ENCODE results near the gene TTC27. TPM values are rescaled to one million over a fixed set of nuclear protein-coding genes. Genes with fewer than 3 reads are reported as not detected.

TTC27 gene
- 10 to 100 TPM; 10.7 to 14.3 (median 12.4) TPM for total RNA-seq

GRCh38 chr2:32627814-32628579, at the start of gene TTC27:
Gene TTC27, plus strand, starts transcription at chr2:32628050. Its CDS starts 243 bp downstream, at chr2:32628293.
- H3K4me1 ChIP-seq: peaks cover 13% of the 10 kb centered on the region in 2 donors
- in situ Hi-C loops (cut with MboI; ENCODE audit: low sequenced_read_pairs in 4 of 4) (no loop called here), intact Hi-C loops (cut with DNase I; ENCODE audit: low total_unique reads) (loop anchor here (10.0 kb wide), 1 partner anchor 273 kb away; the partner anchor contains the start of gene BIRC6)
- H3K27me3 ChIP-seq: no peaks in the 10 kb centered on the region
- no peaks in the 10 kb centered on the region for H3K9me3 ChIP-seq
- TF ChIP-seq POLR2A (IDR thresholded peaks at IDR 0.05): no peak
- TF ChIP-seq, protein P1, sequence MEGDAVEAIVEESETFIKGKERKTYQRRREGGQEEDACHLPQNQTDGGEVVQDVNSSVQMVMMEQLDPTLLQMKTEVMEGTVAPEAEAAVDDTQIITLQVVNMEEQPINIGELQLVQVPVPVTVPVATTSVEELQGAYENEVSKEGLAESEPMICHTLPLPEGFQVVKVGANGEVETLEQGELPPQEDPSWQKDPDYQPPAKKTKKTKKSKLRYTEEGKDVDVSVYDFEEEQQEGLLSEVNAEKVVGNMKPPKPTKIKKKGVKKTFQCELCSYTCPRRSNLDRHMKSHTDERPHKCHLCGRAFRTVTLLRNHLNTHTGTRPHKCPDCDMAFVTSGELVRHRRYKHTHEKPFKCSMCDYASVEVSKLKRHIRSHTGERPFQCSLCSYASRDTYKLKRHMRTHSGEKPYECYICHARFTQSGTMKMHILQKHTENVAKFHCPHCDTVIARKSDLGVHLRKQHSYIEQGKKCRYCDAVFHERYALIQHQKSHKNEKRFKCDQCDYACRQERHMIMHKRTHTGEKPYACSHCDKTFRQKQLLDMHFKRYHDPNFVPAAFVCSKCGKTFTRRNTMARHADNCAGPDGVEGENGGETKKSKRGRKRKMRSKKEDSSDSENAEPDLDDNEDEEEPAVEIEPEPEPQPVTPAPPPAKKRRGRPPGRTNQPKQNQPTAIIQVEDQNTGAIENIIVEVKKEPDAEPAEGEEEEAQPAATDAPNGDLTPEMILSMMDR (IDR thresholded peaks at IDR 0.05 in 4 of 5, conservative IDR thresholded peaks at IDR 0.05 in 1 of 5): peak in 2 of 5 experiments; percentile 4 to 30
- DNase-seq (peak; percentile 90 to 94), ATAC-seq (peak; percentile 96 to 98)
- peaks cover 0 to 22% of the 10 kb centered on the region in 2 donors for H3K36me3 ChIP-seq
- H3K4me3 ChIP-seq: peak within 1 kb of the TSS; percentile 76 to 97 (median 82)
- H3K27ac ChIP-seq: peak within 1 kb of the TSS; percentile 45 to 78 (median 62)

DNA sequence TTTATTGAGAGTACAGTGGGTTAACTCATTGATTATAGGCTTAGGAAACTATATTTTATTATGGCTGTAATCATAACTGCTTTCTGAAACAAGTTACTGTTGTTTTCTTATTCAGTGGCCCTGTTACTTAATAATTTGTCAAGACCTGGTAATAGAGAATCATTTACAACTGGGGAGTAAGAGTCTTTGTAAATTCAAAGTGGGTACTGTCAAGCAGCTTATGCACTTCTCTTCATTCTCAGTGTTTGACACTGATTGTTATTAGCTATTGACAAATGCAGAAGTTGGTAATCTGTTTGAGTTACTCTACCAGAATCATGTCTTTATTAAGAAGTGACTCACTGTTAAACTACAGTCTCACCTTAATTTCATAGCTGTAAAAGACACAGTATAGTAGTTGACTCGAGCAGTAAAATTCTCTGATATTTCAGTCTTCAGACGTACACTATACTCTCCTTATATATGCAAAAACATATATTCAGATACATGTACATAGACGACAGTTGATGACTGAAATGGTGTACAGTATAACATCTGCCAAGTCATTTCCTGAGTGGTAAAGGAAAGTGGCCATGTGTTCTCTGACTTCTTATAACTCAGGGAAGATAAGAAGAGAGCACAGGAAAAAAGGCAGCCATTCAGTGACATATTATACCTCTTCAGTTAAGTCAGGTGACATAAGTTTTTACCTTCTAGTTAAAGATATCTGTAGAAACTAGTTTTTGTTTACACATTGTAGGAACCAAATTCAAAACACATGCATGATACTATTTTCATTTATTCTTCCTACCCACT, 36.0 kb upstream of the TTC27 start:
- H3K4me1 ChIP-seq: no peaks in the 10 kb centered on the region
- TF ChIP-seq, protein P1 (IDR thresholded peaks at IDR 0.05 in 4 of 5, conservative IDR thresholded peaks at IDR 0.05 in 1 of 5): no peak
- TF ChIP-seq POLR2A (IDR thresholded peaks at IDR 0.05): no peak
- peaks cover 0 to 14% of the 10 kb centered on the region in 2 donors for H3K36me3 ChIP-seq
- H3K9me3 ChIP-seq: no peaks in the 10 kb centered on the region
- in situ Hi-C loops (cut with MboI; ENCODE audit: low sequenced_read_pairs in 4 of 4) (no loop called here), intact Hi-C loops (cut with DNase I; ENCODE audit: low total_unique reads) (no loop called here)
- DNase-seq (no peak), ATAC-seq (no peak)
- no peaks in the 10 kb centered on the region for H3K27me3 ChIP-seq
- no peak overlapping the region for H3K4me3 ChIP-seq
- no peak overlapping the region for H3K27ac ChIP-seq

GRCh38 chr2:32594573-32594972, 33.3 kb upstream of the TTC27 start:
- H3K9me3 ChIP-seq: no peaks in the 10 kb centered on the region
- no peak for ATAC-seq
- in situ Hi-C loops (cut with MboI; ENCODE audit: low sequenced_read_pairs in 4 of 4): no loop called here

GRCh38 chr2:32611366-32611765, 16.5 kb upstream of the TTC27 start:
- DNase-seq (no peak), ATAC-seq (no peak)
- no peak for TF ChIP-seq POLR2A (IDR thresholded peaks at IDR 0.05)
- TF ChIP-seq, protein P1 (IDR thresholded peaks at IDR 0.05 in 4 of 5, conservative IDR thresholded peaks at IDR 0.05 in 1 of 5): no peak
- H3K4me3 ChIP-seq: no peak overlapping the region
- H3K27ac ChIP-seq: no peak overlapping the region
- H3K36me3 ChIP-seq: peaks cover 0 to 64% of the 10 kb centered on the region in 2 donors
- H3K4me1 ChIP-seq: no peaks in the 10 kb centered on the region
- intact Hi-C loops (cut with DNase I; ENCODE audit: low total_unique reads) (no loop called here), in situ Hi-C loops (cut with MboI; ENCODE audit: low sequenced_read_pairs in 4 of 4) (no loop called here)
- H3K27me3 ChIP-seq: no peaks in the 10 kb centered on the region
- no peaks in the 10 kb centered on the region for H3K9me3 ChIP-seq

More at GRCh38 chr2:32594573-32594972, 33.3 kb upstream of the TTC27 start:
- no peak overlapping the region for H3K4me3 ChIP-seq
- H3K27ac ChIP-seq: no peak overlapping the region
- peaks cover 0 to 25% of the 10 kb centered on the region in 2 donors for H3K36me3 ChIP-seq
- no peak for DNase-seq
- H3K4me1 ChIP-seq: no peaks in the 10 kb centered on the region
- intact Hi-C loops (cut with DNase I; ENCODE audit: low total_unique reads): no loop called here
- no peak for TF ChIP-seq POLR2A (IDR thresholded peaks at IDR 0.05)
- TF ChIP-seq, protein P1 (IDR thresholded peaks at IDR 0.05 in 4 of 5, conservative IDR thresholded peaks at IDR 0.05 in 1 of 5): no peak
- H3K27me3 ChIP-seq: no peaks in the 10 kb centered on the region

All from gastrocnemius medialis (tissue), 4 donors.